ENCODE results near the gene SLC27A4.

The SLC27A4 gene

DNA sequence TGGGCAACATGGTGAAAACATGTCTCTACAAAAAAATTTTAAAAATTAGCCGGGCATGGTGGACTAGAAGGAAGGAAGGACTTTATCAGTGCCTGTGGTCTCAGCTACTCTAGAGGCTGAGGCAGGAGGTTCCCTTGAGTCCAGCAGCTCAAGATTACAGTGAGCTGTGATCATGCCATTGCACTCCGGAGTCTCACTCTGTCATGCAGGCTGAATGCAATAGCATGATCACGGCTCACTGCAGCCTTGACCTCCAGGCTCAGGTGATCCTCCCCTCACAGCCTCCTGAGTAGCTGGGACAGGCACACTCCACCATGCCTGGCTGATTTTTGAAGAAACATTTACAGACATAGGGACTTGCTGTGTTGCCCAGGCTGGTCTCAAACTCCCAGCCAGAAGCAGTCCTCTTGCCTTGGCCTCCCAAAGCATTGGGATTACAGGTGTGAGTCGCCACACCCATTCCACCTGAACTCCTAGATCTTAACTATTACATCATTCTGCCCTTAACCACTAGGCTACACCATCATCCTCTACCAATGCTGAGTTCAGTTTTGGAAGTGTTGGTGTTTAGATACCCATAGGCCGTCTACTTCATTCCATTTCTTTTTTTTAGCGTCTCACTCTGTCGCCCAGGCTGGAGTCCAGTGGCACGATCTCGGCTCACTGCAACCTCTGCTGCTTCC lies 28.8 kb downstream of the SLC27A4 start:
- DNase-seq = no peak

GRCh38 chr9:128370367-128370751 lies 30.0 kb downstream of the SLC27A4 start:
- DNase-seq = no peak

- peak; percentile 80 for DNase-seq
Observed at GRCh38 chr9:128370752-128371629, 30.7 kb downstream of the SLC27A4 start, which contains the start of gene URM1. TSS of gene URM1 (plus strand) at chr9:128371374. CDS start at chr9:128371381, 7 bp downstream.

GRCh38 chr9:128371630-128372117 lies 31.3 kb downstream of the SLC27A4 start:
- DNase-seq = no peak

- DNase-seq = no peak
Observed at GRCh38 chr9:128372188-128372641, 31.9 kb downstream of the SLC27A4 start.

DNA sequence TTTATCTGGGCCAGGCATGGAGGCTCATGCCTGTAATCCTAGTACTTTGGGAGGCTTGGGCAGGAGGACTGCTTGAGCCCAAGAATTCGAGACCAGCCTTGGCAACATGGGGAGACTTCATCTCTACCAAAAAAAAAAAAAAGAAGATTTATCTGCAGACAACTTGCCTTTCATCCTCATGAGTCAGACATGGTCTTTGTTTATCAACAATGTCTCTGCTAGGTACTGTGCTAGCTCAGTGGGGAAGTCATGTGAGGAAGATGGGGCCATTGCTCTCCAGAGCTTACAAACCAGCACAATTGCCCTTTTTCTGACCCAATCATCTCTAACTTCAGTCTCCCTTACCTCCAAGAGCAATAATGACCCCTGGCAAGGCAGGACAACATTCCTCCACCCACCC lies 32.5 kb downstream of the SLC27A4 start:
- no peak for DNase-seq

DNA sequence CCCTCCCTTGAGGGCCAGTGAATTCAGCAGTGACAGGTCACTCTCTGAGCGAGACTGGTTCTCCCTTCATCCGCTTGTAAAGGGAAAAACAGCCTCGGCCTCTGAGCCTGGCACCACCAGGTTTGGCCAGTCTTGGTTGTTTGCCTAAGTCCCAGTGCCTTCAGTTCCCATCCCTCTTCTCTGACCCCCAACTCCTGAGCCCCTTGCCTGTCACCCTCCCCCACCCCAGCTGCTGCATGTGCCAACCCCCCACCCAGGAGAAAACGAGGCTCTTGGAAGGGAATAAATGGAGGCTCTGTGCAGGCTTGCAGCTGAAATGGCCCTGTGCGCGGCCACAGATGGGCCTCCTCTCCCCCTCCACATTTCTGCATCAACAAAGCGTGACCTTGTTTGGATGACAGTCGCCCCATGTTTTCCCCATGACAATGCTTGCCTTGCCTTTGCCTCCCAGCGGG lies 33.9 kb downstream of the SLC27A4 start:
- no peak for DNase-seq

GRCh38 chr9:128375865-128376264 lies 35.5 kb downstream of the SLC27A4 start:
- DNase-seq = no peak

DNA sequence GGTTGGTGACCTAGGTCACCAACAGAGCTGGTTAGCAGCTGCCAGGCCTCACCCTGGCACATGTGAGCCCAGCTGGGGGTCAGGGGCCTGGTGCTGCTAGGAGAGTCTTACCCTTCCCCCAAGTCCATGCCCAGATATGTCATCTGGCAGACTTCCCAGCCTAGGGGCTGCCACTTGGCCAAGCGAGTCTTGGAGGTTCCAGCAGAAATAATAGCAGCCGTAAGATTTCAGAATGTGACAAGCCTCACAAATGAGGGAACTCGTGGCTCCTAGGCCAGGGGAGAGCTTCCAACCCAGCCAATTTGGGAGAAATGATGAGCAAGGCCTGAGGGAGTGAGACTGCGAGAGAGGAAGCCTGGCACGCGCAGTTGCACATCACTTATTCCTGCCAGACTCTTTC lies 41.9 kb downstream of the SLC27A4 start:
- no peak for DNase-seq

DNA sequence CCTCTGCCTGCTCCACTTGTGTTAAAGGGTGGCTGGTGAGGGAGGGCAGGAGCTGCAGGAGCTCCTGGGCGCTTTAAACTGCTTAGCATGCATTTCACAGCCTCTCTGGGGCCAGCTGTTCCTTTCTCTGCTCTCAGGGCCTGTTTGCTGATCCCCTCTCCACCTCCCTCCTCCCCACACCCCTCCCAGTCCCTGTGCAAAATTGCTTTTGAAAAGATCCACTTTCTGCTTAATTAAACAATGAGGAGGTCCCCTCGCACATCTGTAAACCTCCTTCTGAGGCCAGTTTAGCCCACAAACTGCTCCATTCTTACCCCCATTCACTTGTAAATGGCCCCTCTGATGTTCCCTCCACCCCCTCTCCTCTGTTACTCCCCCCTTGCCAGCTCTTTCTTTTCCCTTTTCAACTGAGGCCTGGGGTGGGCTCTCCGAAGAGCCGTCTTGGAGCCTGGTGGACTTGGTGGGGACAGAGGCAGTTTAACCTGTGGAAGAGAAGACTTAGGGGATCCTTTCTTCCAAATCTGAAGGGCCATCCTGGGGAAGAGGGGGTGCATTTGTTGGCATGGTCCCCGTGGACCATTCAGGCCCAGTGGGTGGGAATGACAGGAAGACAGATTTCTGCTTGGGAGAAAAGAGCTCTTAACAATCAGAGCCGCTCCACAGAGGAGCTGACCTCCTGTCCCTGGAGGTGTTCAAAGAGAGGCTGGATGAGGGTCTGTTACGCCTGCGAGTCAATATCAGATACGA lies 42.9 kb downstream of the SLC27A4 start:
- DNase-seq = no peak

GRCh38 chr9:128383791-128384190 lies 43.5 kb downstream of the SLC27A4 start:
- DNase-seq = no peak

DNA sequence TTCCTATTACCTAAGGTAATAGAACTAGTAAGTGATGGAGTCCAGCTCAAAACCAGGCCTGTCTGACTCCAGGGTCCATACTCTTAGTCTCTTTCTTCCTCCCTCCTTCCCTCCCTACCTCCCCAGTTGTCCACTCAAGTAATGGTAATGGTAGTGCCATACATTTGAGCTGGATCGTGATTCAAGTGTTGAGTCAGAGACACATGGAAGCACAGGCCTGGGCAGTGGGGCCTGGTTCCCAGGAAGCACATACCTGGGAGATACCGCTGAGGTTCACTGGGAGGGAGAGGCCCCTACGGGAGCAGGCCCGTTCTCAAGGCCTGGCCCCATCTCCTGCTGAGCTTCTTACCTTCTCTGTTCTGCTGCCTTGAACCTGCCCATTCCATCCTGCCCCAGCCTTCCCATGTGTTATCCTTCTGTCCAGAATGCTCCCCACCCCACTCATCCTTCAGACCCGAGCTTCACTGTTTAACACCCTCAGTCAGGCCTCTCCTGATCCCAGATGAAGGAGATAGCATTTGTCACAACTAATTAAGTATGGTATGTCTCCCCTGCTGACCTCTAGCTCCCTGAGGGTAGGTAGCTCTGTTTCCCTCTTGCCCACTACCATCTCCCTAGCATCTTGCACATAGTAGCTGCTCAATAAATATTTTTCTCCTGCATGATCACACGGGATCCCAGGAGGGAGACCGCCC lies 44.6 kb downstream of the SLC27A4 start:
- DNase-seq = no peak

DNA sequence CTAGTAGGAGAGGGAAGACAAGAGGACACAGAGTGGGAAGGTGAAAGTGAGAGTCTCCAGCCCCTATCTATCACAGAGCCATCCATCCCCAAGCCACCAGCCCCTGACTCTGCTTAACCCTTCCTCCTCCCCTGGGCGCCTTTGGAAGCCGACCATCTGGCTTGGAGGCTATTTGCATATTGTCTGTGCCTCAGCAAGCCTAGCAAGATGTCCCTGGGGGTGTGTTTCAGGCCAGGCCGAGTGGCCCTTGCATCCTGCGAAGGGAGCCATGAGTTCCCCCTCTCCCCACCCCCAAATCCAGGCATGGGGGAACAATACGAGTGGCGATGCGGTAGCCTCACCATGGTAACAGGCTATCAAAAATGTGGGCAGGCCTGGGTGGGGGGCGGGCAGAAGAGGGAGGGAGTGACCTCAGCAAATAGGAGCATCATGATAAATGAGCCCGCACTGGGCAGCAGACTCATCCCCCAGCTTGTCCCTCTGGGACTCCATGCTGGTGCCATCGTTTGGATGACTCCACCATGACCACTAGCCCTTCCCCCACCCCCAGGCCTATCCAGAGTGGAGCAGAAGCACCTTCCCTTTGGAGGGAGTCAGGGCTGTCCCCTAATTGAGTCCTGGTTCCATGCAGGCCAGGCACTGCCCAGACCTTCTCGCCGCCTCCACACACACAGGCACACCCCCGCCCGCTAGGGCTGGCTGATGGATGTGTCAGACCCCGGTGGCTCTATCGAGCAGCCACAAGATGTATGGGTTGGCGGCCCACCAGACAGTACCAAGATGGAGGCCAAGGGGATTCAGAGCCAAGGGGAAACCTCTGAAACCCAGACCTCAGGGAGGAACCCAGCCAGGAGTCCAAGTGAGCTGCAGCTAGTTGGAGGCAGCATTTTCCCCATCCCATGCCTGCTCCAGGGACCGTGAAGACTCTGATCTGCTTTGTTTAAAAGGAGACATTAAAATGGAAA lies 45.5 kb downstream of the SLC27A4 start:
- no peak for DNase-seq

GRCh38 chr9:128388150-128388549 lies 47.8 kb downstream of the SLC27A4 start:
- DNase-seq = no peak

- DNase-seq = peak; percentile 41
Observed at GRCh38 chr9:128389395-128390149, 49.2 kb downstream of the SLC27A4 start.

- no peak for DNase-seq
Observed at GRCh38 chr9:128390150-128390812, 50.0 kb downstream of the SLC27A4 start.

DNA sequence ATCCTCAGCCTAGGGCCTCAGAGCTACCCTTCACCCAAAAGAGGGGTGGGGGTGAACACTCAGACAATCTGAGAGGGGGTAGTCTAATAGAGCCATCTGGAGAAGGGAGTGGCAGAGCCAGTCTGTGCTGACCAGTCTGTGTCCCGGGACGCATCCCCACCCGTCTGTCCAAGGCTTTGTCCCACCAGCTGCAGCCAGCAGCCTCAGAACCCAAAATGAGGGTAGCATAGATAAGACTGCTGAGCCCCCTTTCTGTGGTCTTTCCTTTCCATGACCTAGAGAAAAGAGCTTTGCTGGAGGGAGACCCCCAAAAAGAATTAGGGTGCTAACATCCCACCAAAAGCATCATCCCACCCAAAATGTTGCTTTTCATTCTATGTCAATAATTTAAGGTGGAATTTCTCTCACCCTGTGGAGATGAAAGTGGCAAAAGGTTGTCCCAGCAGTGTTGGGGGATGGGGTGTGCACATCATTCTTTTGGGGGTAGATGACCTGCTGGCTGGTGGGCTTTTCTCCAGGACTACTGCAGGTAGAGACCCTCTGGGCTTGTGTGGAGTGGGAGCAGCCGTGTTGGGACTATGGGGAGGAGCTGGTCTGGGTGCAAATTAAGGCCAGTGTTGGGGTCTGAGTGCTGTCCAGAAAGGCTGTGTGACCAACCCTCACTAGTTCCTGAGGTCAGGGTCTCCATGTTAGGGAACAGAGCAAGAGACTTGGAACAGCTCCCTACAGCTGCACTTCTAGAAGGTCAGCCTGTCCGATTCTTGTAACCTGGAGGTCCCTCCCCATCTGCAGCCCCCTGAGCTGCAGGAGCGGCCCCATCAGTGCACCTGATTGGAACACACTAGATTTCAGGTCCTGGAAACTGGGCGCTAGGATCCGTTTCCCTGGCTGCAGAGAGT lies 50.7 kb downstream of the SLC27A4 start:
- DNase-seq = no peak

- DNase-seq = no peak
Observed at GRCh38 chr9:128391956-128392301, 51.6 kb downstream of the SLC27A4 start.

Measured in NCI-H2029 treated with DMSO at 0.1 percent for 48 hours (cell line).